MM.1S (cell line): ENCODE results near the gene C1orf94.

Experiments used
- DNase-seq: peaks from one replicate; pipeline ENCODE4 v3.0.0-alpha.2; 2015
- H2AFZ ChIP-seq: fragments of 300-600 bp; sonication (generic); 2 replicates; pipeline ENCODE4 v1.6.0; 2016; ENCODE audit warnings: antibody characterized with exemption, low read length
- H3F3A ChIP-seq: fragments of 300-600 bp; sonication (generic); 2 replicates; pipeline ENCODE4 v1.6.1; 2016; ENCODE audit warnings: mild to moderate bottlenecking, antibody characterized with exemption, low read length, moderate library complexity, mixed read lengths; ENCODE audit not compliant: insufficient read depth
- H3K27ac ChIP-seq: fragments of 300-600 bp; sonication (generic); 2 replicates; pipeline ENCODE4 v1.5.1; 2016; ENCODE audit warnings: mild to moderate bottlenecking, low read length
- H3K27me3 ChIP-seq: fragments of 300-600 bp; sonication (generic); replicated peaks from 2 replicates; pipeline ENCODE4 v1.6.0; 2016; ENCODE audit warnings: low read length; ENCODE audit not compliant: insufficient read depth
- H3K36me3 ChIP-seq: fragments of 300-600 bp; sonication (generic); replicated peaks from 2 replicates; pipeline ENCODE4 v1.6.1; 2016; ENCODE audit warnings: mild to moderate bottlenecking, low read length, mixed read lengths; ENCODE audit not compliant: insufficient read depth
- H3K4me1 ChIP-seq: fragments of 300-600 bp; sonication (generic); 2 replicates; pipeline ENCODE4 v1.6.1; 2016; ENCODE audit warnings: low read length, mixed read lengths
- H3K4me2 ChIP-seq: fragments of 300-600 bp; sonication (generic); 2 replicates; pipeline ENCODE4 v1.6.0; 2016; ENCODE audit warnings: low read depth, low read length
- H3K4me3 ChIP-seq: fragments of 300-600 bp; sonication (generic); 2 replicates; pipeline ENCODE4 v1.5.1; 2016; ENCODE audit warnings: low read length, mixed read lengths
- H3K79me2 ChIP-seq: fragments of 300-600 bp; sonication (generic); 2 replicates; pipeline ENCODE4 v1.6.1; 2016; ENCODE audit warnings: mixed run types, low read length, mixed read lengths
- H3K9ac ChIP-seq: fragments of 300-600 bp; sonication (generic); 2 replicates; pipeline ENCODE4 v1.6.1; 2016; ENCODE audit warnings: low read length, mixed read lengths
- H3K9me2 ChIP-seq: fragments of 300-600 bp; sonication (generic); replicated peaks from 2 replicates; pipeline ENCODE4 v1.6.1; 2016; ENCODE audit warnings: mild to moderate bottlenecking, low read length, mixed read lengths; ENCODE audit not compliant: insufficient read depth
- H3K9me3 ChIP-seq: fragments of 300-600 bp; sonication (generic); replicated peaks from 2 replicates; pipeline ENCODE4 v1.6.1; 2016; ENCODE audit warnings: mild to moderate bottlenecking, low read length, mixed read lengths; ENCODE audit not compliant: insufficient read depth
- H4K20me1 ChIP-seq: fragments of 300-600 bp; sonication (generic); 2 replicates; pipeline ENCODE4 v1.6.1; 2016; ENCODE audit warnings: mild to moderate bottlenecking, low read length, moderate library complexity, mixed read lengths; ENCODE audit not compliant: insufficient read depth
- CTCF ChIP-seq: fragments of 300-600 bp; sonication (generic); IDR thresholded peaks from 2 replicates; pipeline ENCODE4 v1.5.1; 2016; ENCODE audit warnings: antibody characterized with exemption, low read length, mixed read lengths
- EZH2 ChIP-seq: fragments of 300-600 bp; sonication (generic); optimal IDR thresholded peaks from 2 replicates; pipeline ENCODE3; 2017; ENCODE audit warnings: low read depth, mild to moderate bottlenecking, antibody characterized with exemption, low read length, mixed read lengths
- EZH2phosphoT487 ChIP-seq: fragments of 300-600 bp; sonication (generic); IDR thresholded peaks from 2 replicates; pipeline ENCODE4 v1.6.1; 2018; ENCODE audit warnings: antibody characterized with exemption, low read length

Gene C1orf94

DNA sequence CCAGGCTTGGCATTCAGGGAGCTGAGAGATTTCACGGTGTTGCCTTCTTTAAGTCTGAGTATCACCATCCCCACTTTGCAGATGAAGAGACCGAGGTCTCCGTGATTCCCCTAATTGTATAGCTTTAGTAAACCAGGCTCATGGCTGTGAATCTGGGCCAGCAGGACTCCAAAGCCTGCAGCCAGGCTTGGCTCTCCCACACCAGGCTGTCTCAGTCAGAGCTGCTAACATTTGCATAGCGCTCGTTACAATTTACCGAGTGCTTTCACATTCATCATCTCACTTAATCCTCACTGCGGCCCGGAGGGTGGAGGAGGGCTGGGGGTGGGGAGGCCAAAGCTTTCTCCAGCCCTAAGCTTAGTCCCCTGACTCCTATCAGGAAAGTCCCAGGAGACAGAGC is 11.7 kb downstream of the C1orf94 start:
- Histone ChIP-seq H3K27me3 (peaks cover 24% of the 10 kb centered on the region), H3K9me3 (no peaks in the 10 kb centered on the region), H3K9ac (no peak overlapping the region), H3K9me2 (no peaks in the 10 kb centered on the region), H3K36me3 (no peaks in the 10 kb centered on the region), H3K4me2 (no peak overlapping the region), H3K4me1 (no peaks in the 10 kb centered on the region), H3K79me2 (no peaks in the 10 kb centered on the region), H4K20me1 (no peaks in the 10 kb centered on the region), H3K27ac (no peak overlapping the region), H3F3A (no peaks in the 10 kb centered on the region), H2AFZ (no peak overlapping the region), H3K4me3 (no peak overlapping the region)
- TF ChIP-seq CTCF (no peak), EZH2 (no peak), EZH2phosphoT487 (no peak)
- DNase-seq = no peak

DNA sequence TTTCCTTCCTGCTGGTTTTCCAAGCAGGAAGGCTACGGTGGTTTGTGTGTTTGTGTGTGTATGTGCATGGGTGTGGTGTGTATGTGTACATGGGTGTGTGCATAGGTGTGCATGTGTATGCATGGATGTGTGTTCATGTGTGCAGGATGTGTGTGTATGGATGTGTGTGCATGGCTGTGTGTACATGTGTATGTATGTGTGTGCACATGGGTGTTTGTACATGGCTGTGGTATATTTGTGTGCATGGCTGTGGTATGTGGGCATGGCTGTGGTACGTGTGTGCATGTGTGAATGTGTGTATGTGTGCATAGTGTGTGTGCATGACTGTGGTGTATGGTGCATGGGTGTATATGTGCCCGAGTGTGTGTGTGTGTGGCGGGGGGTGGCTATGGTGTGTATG is 12.3 kb downstream of the C1orf94 start:
- Histone ChIP-seq H3K79me2 (no peaks in the 10 kb centered on the region), H3K9me2 (no peaks in the 10 kb centered on the region), H3K4me3 (no peak overlapping the region), H3K4me1 (no peaks in the 10 kb centered on the region), H3K36me3 (no peaks in the 10 kb centered on the region), H3F3A (no peaks in the 10 kb centered on the region), H3K27ac (no peak overlapping the region), H3K9ac (no peak overlapping the region), H3K4me2 (no peak overlapping the region), H2AFZ (no peak overlapping the region), H4K20me1 (no peaks in the 10 kb centered on the region), H3K9me3 (no peaks in the 10 kb centered on the region), H3K27me3 (peaks cover 26% of the 10 kb centered on the region)
- DNase-seq = no peak
- TF ChIP-seq EZH2phosphoT487 = no peak
- TF ChIP-seq EZH2 = no peak
- TF ChIP-seq CTCF = no peak

DNA sequence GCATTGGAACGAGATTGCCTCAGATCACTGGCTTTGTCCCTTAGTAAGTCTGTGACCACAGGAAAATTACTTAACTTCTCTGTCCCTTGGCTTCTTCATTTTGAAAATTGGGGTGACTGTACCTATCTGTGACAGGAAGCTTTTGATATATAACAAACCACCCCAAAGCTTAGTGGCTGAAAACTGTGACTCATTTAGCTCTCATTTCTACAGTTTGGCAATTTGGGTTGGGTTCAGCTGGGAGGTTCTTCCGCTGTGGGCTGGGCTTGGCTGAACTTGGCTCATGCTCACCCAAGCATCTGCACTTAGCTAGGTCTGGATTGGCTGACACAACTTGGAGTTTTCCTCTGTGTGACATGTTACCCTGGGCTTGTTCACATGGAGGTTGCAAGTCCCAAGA is 14.0 kb downstream of the C1orf94 start:
- Histone ChIP-seq H3K79me2 (no peaks in the 10 kb centered on the region), H3K9me2 (no peaks in the 10 kb centered on the region), H3K36me3 (no peaks in the 10 kb centered on the region), H3K4me2 (no peak overlapping the region), H3K4me1 (no peaks in the 10 kb centered on the region), H3K27ac (no peak overlapping the region), H3K27me3 (peaks cover 26% of the 10 kb centered on the region), H3K9me3 (no peaks in the 10 kb centered on the region), H2AFZ (no peak overlapping the region), H3K4me3 (no peak overlapping the region), H3F3A (no peaks in the 10 kb centered on the region), H3K9ac (no peak overlapping the region), H4K20me1 (no peaks in the 10 kb centered on the region)
- DNase-seq = no peak
- no peak for TF ChIP-seq CTCF
- TF ChIP-seq EZH2phosphoT487 = no peak
- no peak for TF ChIP-seq EZH2
